K562 (cell line): ENCODE measurements around the gene IFI27L1. TPM values are rescaled to one million over a fixed set of nuclear protein-coding genes. Genes with fewer than 3 reads are reported as not detected.

ENCODE experiments used
- ATF7 ChIP-seq: fragments of 450-650 bp; IDR thresholded peaks from 2 replicates; pipeline ENCODE4 v1.7.1; 2014; ENCODE audit warnings: mild to moderate bottlenecking, moderate library complexity
- BMI1 ChIP-seq: fragments of 150-350 bp; IDR thresholded peaks from 2 replicates; pipeline ENCODE4 v1.6.1; 2014; ENCODE audit warnings: low read length
- CBFB ChIP-seq: sonication (generic); formaldehyde crosslinking; IDR thresholded peaks from 2 replicates; pipeline ENCODE4 v1.4.0; 2020; ENCODE audit warnings: mild to moderate bottlenecking, missing genetic modification reagents
- ELF2 ChIP-seq: fragments of 250-450 bp; sonication (Bioruptor Pico); IDR thresholded peaks from 2 replicates; pipeline ENCODE4 v1.5.0; 2021; ENCODE audit warnings: mild to moderate bottlenecking
- FOSL1 ChIP-seq: fragments of 200-800 bp; sonication (Bioruptor generic); conservative IDR thresholded peaks from 2 replicates; pipeline ENCODE4 v1.6.1; 2016; ENCODE audit warnings: missing genetic modification characterization, missing compliant biosample characterization
- GTF2E2 ChIP-seq: fragments of 200-800 bp; sonication (Bioruptor generic); IDR thresholded peaks from 2 replicates; pipeline ENCODE4 v1.6.1; 2016; ENCODE audit warnings: missing genetic modification characterization, missing compliant biosample characterization
- JUN ChIP-seq, 2 experiments: sonication (generic) in 1 of 2; formaldehyde crosslinking in 1 of 2; IDR thresholded peaks; 2 replicates each; pipeline versions ENCODE4 v1.6.1 to v1.8.0; 2012 to 2022; ENCODE audit warnings: borderline replicate concordance in 2 of 2, mild to moderate bottlenecking in 2 of 2, improper control_type of control experiment in 1 of 2, low read depth in 1 of 2, low read length in 1 of 2, missing genetic modification reagents in 1 of 2
- NCOA4 ChIP-seq: fragments of 450-650 bp; IDR thresholded peaks from 2 replicates; pipeline ENCODE4 v1.6.1; 2018; ENCODE audit warnings: mild to moderate bottlenecking; ENCODE audit not compliant: partially characterized antibody
- PTTG1 ChIP-seq: fragments of 450-650 bp; IDR thresholded peaks from 2 replicates; pipeline ENCODE4 v1.6.1; 2016; ENCODE audit warnings: low read depth, mild to moderate bottlenecking, missing genetic modification characterization, missing compliant biosample characterization
- RREB1 ChIP-seq: fragments of 250-450 bp; sonication (Bioruptor Pico); IDR thresholded peaks from 2 replicates; pipeline ENCODE4 v1.4.0; 2020
- YY1 ChIP-seq, 3 experiments: IDR thresholded peaks; 2 replicates each; pipeline ENCODE4 v1.6.1; 2011; ENCODE audit warnings: low read length in 2 of 3, mild to moderate bottlenecking in 2 of 3, moderate library complexity in 2 of 3, borderline replicate concordance in 1 of 3, control low read depth in 1 of 3, low read depth in 1 of 3; ENCODE audit not compliant: insufficient read depth in 3 of 3, insufficient replicate concordance in 2 of 3, control insufficient read depth in 1 of 3, insufficient read length in 1 of 3; ENCODE audit errors: extremely low read depth in 1 of 3
- ZFP30 ChIP-seq: fragments of 250-450 bp; sonication (Bioruptor Pico); IDR thresholded peaks from 2 replicates; pipeline ENCODE4 v1.8.0; 2022; ENCODE audit warnings: moderate library complexity, mild to moderate bottlenecking, inconsistent platforms, borderline replicate concordance
- ZNF668 ChIP-seq: fragments of 250-450 bp; sonication (Bioruptor Pico); IDR thresholded peaks from 2 replicates; pipeline ENCODE4 v1.8.0; 2022; ENCODE audit warnings: mild to moderate bottlenecking, inconsistent platforms
- ZNF707 ChIP-seq: fragments of 250-450 bp; sonication (Bioruptor Pico); conservative IDR thresholded peaks from 2 replicates; pipeline ENCODE4 v1.8.0; 2022; ENCODE audit warnings: inconsistent platforms, mild to moderate bottlenecking, moderate library complexity
- polyA plus RNA-seq, 8 experiments: library from polyadenylated mRNA; depleted of rRNA in 4 of 8; stranded (reverse) in 5 of 8; unstranded in 3 of 8; fragments of >200 nt; fragmentation: Nextera tagmentation in 2 of 8; fragmentation: Illumina TruSeq in 1 of 8; extraction: Ambion mirVana in 2 of 8; extraction: Trizol in 1 of 8; gene quantifications; 2 replicates each; pipeline versions ENCODE4 v1.2.1 to v1.2.3, GENCODE V29; 2011 to 2014; ENCODE audit warnings: inconsistent platforms in 1 of 8, missing spikeins in 1 of 8
- total RNA-seq, 7 experiments: library from RNA; depleted of rRNA in 6 of 7; stranded (reverse); fragments of >200 nt in 6 of 7; fragmentation: Illumina TruSeq in 2 of 7; extraction: Trizol in 2 of 7; gene quantifications; 2 replicates each; pipeline versions ENCODE4 v1.2.1 to v1.2.3, GENCODE V29; 2011 to 2021; ENCODE audit warnings: low replicate concordance in 1 of 7

IFI27L1 gene
- total and polyA plus RNA-seq, 9 of the 15 experiments (the other 6 are each of a cell fraction or from before 2014, with no cell fraction given): 14.5 to 28.0 (median 23.8) TPM

- peak in 1 of 3 experiments; percentile 76 for TF ChIP-seq YY1 (IDR thresholded peaks at IDR 0.05; ENCODE audit: borderline replicate concordance in 1 of 3, control insufficient read depth in 1 of 3, extremely low read depth in 1 of 3, insufficient read depth in 3 of 3, insufficient read length in 1 of 3, insufficient replicate concordance in 2 of 3, low read depth in 1 of 3, low read length in 2 of 3)
- no peak for TF ChIP-seq FOSL1
- TF ChIP-seq GTF2E2 (tag): no peak
- TF ChIP-seq BMI1: no peak
- no peak for TF ChIP-seq JUN (IDR thresholded peaks at IDR 0.05; ENCODE audit: borderline replicate concordance, low read depth, low read length)
- TF ChIP-seq JUN (CRISPR knock-in tag; IDR thresholded peaks at IDR 0.05; ENCODE audit: borderline replicate concordance): no peak
- no peak for TF ChIP-seq RREB1 (CRISPR knock-in tag)
- TF ChIP-seq NCOA4: no peak
- TF ChIP-seq ZNF707 (CRISPR knock-in tag): no peak
- TF ChIP-seq CBFB: no peak
- TF ChIP-seq ZNF668 (CRISPR knock-in tag): no peak
- no peak for TF ChIP-seq PTTG1
- TF ChIP-seq ELF2: no peak
- 0 out of 2 replicates have a peak, but pooled peaks have one; percentile 31 for TF ChIP-seq ATF7
- TF ChIP-seq ZFP30 (CRISPR knock-in tag): no peak
Observed at GRCh38 chr14:94080621-94081385, at the start of gene IFI27L1, which contains the start of gene DDX24 (continued).
